GM12865 (cell line): Measurements from ENCODE around the gene PARVG.

ENCODE experiments used
- DNase-seq: peaks from one replicate; pipeline ENCODE4 v3.0.0; 2010; ENCODE audit warnings: low read depth
- H3K4me3 ChIP-seq: 2 replicates; pipeline ENCODE4 v1.5.1; 2011; ENCODE audit warnings: mild to moderate bottlenecking, low read depth, low read length, control low read depth
- CTCF ChIP-seq: IDR thresholded peaks from 2 replicates; pipeline ENCODE4 v1.5.1; 2011; ENCODE audit warnings: low read length, control low read depth, low read depth, inconsistent platforms; ENCODE audit not compliant: insufficient read depth; ENCODE audit errors: missing control alignments

Gene PARVG

GRCh38 chr22:44221710-44222475 lies 41.2 kb downstream of the PARVG start:
- H3K4me3 ChIP-seq: no peak overlapping the region
- TF ChIP-seq CTCF: no peak
- DNase-seq: peak; percentile 37

GRCh38 chr22:44224166-44224565 lies 43.4 kb downstream of the PARVG start:
- no peak for DNase-seq
- no peak for TF ChIP-seq CTCF
- no peak overlapping the region for H3K4me3 ChIP-seq

GRCh38 chr22:44225091-44225689 lies 44.5 kb downstream of the PARVG start:
- H3K4me3 ChIP-seq: no peak overlapping the region
- DNase-seq: no peak
- no peak for TF ChIP-seq CTCF

- H3K4me3 ChIP-seq: no peak overlapping the region
- no peak for TF ChIP-seq CTCF
- DNase-seq: no peak
Measured at GRCh38 chr22:44225812-44226211, 45.1 kb downstream of the PARVG start.

- TF ChIP-seq CTCF: no peak
- no peak for DNase-seq
Measured at GRCh38 chr22:44229331-44229730, 48.6 kb downstream of the PARVG start.

GRCh38 chr22:44229809-44230208 lies 49.1 kb downstream of the PARVG start:
- no peak for TF ChIP-seq CTCF
- DNase-seq: no peak
- no peak overlapping the region for H3K4me3 ChIP-seq

More at GRCh38 chr22:44229331-44229730, 48.6 kb downstream of the PARVG start:
- H3K4me3 ChIP-seq: no peak overlapping the region
